GM12878 (cell line): Measurements from ENCODE around the gene RBKS. TPM values are rescaled to one million over a fixed set of nuclear protein-coding genes. Genes with fewer than 3 reads are reported as not detected.

Experiments
- ATAC-seq: fragments of 200-7000 bp; cut with Tn5 transposase; 3 replicates; pipeline ENCODE4 v1.9.1; 2020; ENCODE audit warnings: mild to moderate bottlenecking, moderate library complexity
- BruUV-seq: library from RNA; stranded (reverse); fragments of 400-500 nt; replicated peaks from 2 replicates; lab custom pipeline; 2021; lab: Mats Ljungman, UMichigan
- CTCF ChIA-PET: fragments of 300-600 bp; sonication (Branson Sonifier 250); formaldehyde crosslinking; extraction: SDS; loops from one replicate; lab custom pipeline; 2021; ENCODE audit warnings: inconsistent platforms; lab: Yijun Ruan, JAX
- POLR2A ChIA-PET: fragments of 350-600 bp; formaldehyde crosslinking; extraction: SDS; loops from one replicate; lab custom pipeline; 2021; ENCODE audit warnings: inconsistent platforms; lab: Charles Lee
- RAD21 ChIA-PET: fragments of 300-600 bp; sonication (Branson Sonifier 250); formaldehyde crosslinking; loops from one replicate; lab custom pipeline; 2023; ENCODE audit warnings: antibody characterized with exemption; ENCODE audit not compliant: unreplicated experiment; lab: Charles Lee
- SMC1A ChIA-PET: fragments of 300-600 bp; sonication (Branson Sonifier 250); formaldehyde crosslinking; loops from one replicate; lab custom pipeline; 2023; ENCODE audit not compliant: unreplicated experiment, uncharacterized antibody; lab: Charles Lee
- DNase-seq: peaks from one replicate; pipeline ENCODE4 v3.0.0-alpha.2; 2011; ENCODE audit warnings: low read depth, low spot score
- FAIRE-seq: peaks from 3 replicates; lab custom pipeline; 2011; peaks lifted over from hg19 to GRCh38; lab: Jason Lieb, UNC
- H2AFZ ChIP-seq: 2 replicates; pipeline ENCODE4 v1.6.0; 2011; ENCODE audit warnings: low read depth, low read length, control low read depth; ENCODE audit not compliant: control insufficient read depth
- H3K27ac ChIP-seq: 2 replicates; pipeline ENCODE4 v1.5.1; 2011; ENCODE audit warnings: control low read depth; ENCODE audit not compliant: control insufficient read depth, insufficient read depth
- H3K27me3 ChIP-seq, 2 experiments: replicated peaks in 1 of 2; 2 replicates each; pipeline versions ENCODE4 v1.6.0 to v1.6.1; 2011; ENCODE audit warnings: low read length in 1 of 2; ENCODE audit not compliant: control insufficient read depth in 2 of 2, insufficient read depth in 2 of 2
- H3K36me3 ChIP-seq, 2 experiments: 2 replicates each; pipeline ENCODE4 v1.5.1; 2011; ENCODE audit warnings: low read length in 1 of 2; ENCODE audit not compliant: control insufficient read depth in 2 of 2, insufficient read depth in 2 of 2
- H3K4me1 ChIP-seq: 2 replicates; pipeline ENCODE4 v1.6.1; 2011; ENCODE audit warnings: mild to moderate bottlenecking, low read length, moderate library complexity, mixed read lengths; ENCODE audit not compliant: control insufficient read depth, insufficient read depth
- H3K4me2 ChIP-seq: 2 replicates; pipeline ENCODE4 v1.6.0; 2011; ENCODE audit warnings: control low read depth; ENCODE audit not compliant: control insufficient read depth, insufficient read depth
- H3K4me3 ChIP-seq: fragments of 200-600 bp; sonication (generic); 2 replicates; pipeline ENCODE4 v1.5.1; 2016
- H3K79me2 ChIP-seq: 2 replicates; pipeline ENCODE4 v1.6.0; 2011; ENCODE audit warnings: low read length; ENCODE audit not compliant: control insufficient read depth, insufficient read depth
- H3K9ac ChIP-seq: 2 replicates; pipeline ENCODE4 v1.8.0; 2011; ENCODE audit warnings: low read length, control low read depth, mixed read lengths; ENCODE audit not compliant: control insufficient read depth, insufficient read depth
- H3K9me3 ChIP-seq: replicated peaks from 3 replicates; pipeline ENCODE4 v1.5.1; 2011; ENCODE audit warnings: mild to moderate bottlenecking, low read length; ENCODE audit not compliant: control insufficient read depth, insufficient read depth
- H4K20me1 ChIP-seq: 2 replicates; pipeline ENCODE4 v1.6.0; 2011; ENCODE audit not compliant: control insufficient read depth, insufficient read depth
- CHD4 ChIP-seq: fragments of 200-600 bp; sonication (generic); IDR thresholded peaks from 2 replicates; pipeline ENCODE4 v1.6.1; 2016; ENCODE audit warnings: mild to moderate bottlenecking
- GABPA ChIP-seq: IDR thresholded peaks from 2 replicates; pipeline ENCODE4 v1.6.1; 2014; ENCODE audit warnings: antibody characterized with exemption, low read depth, mild to moderate bottlenecking, inconsistent platforms
- MTA3 ChIP-seq: IDR thresholded peaks from 2 replicates; pipeline ENCODE4 v1.6.1; 2012; ENCODE audit warnings: low read length, inconsistent platforms, borderline replicate concordance
- MXI1 ChIP-seq: fragments of 150-350 bp; IDR thresholded peaks from 2 replicates; pipeline ENCODE4 v1.6.1; 2011; ENCODE audit warnings: low read depth, mild to moderate bottlenecking, inconsistent platforms, low read length, improper control_type of control experiment
- POLR2AphosphoS5 ChIP-seq: IDR thresholded peaks from 2 replicates; pipeline ENCODE4 v1.6.1; 2011; ENCODE audit warnings: mild to moderate bottlenecking, low read length, inconsistent platforms
- RAD21 ChIP-seq: IDR thresholded peaks from 2 replicates; pipeline ENCODE4 v1.6.1; 2011; ENCODE audit warnings: mild to moderate bottlenecking, low read depth, low read length, moderate library complexity; ENCODE audit not compliant: insufficient read depth
- SREBF2 ChIP-seq: IDR thresholded peaks from 2 replicates; pipeline ENCODE4 v1.6.1; 2012; ENCODE audit warnings: mild to moderate bottlenecking, low read length
- ZNF207 ChIP-seq: fragments of 450-650 bp; IDR thresholded peaks from 2 replicates; pipeline ENCODE4 v1.6.1; 2014; ENCODE audit warnings: antibody characterized with exemption, mild to moderate bottlenecking, borderline replicate concordance
- ZNF274 ChIP-seq: IDR thresholded peaks from one replicate; pipeline ENCODE4 v1.8.0; 2011; ENCODE audit not compliant: insufficient read length, insufficient read depth
- ZNF687 ChIP-seq: fragments of 450-650 bp; IDR thresholded peaks from 2 replicates; pipeline ENCODE4 v1.6.1; 2017; ENCODE audit warnings: mild to moderate bottlenecking, moderate library complexity
- WGBS: methylation state at CpG from one replicate; pipeline ENCODE4 v1.1.6; 2016; ENCODE audit warnings: low lambda C conversion rate; ENCODE audit not compliant: insufficient replicate concordance, insufficient coverage; ENCODE audit errors: missing lambda C conversion rate; 5-methylcytosine and 5-hydroxymethylcytosine counted together
- in situ Hi-C: fragments of 300-500 bp; cut with MboI; formaldehyde crosslinking; loops from 9 replicates; pipeline ENCODE4 v1.14.3; 2018; ENCODE audit warnings: mixed read lengths
- intact Hi-C: fragments of 100-400 bp; cut with micrococcal nuclease; formaldehyde crosslinking; loops from one replicate; pipeline ENCODE4 v1.14.2; 2022; ENCODE audit not compliant: unreplicated experiment
- polyA plus RNA-seq, 11 experiments: library from polyadenylated mRNA; depleted of rRNA in 4 of 11; unstranded in 6 of 11; stranded (reverse) in 5 of 11; fragments of >200 nt; fragmentation: Nextera tagmentation in 4 of 11; fragmentation: Illumina TruSeq in 1 of 11; extraction: Ambion mirVana in 4 of 11; extraction: Trizol in 1 of 11; gene quantifications; 1 replicate in 1 of 11; 2 replicates in 10 of 11; pipeline versions ENCODE4 v1.2.1 to v1.2.3, GENCODE V29; 2011 to 2016; ENCODE audit warnings: inconsistent platforms in 2 of 11, missing spikeins in 2 of 11, low read depth in 1 of 11
- total RNA-seq, 4 experiments: library from RNA; depleted of rRNA in 3 of 4; stranded (reverse); fragments of >200 nt in 3 of 4; fragmentation: Illumina TruSeq in 1 of 4; extraction: Trizol in 1 of 4; gene quantifications; 2 replicates each; pipeline versions ENCODE4 v1.2.1 to v1.2.3, GENCODE V29; 2013 to 2021
- TF ChIP-seq, protein P1 (sequence below): IDR thresholded peaks from 2 replicates; pipeline ENCODE4 v1.6.1; 2011; ENCODE audit warnings: low read depth, mild to moderate bottlenecking, low read length, moderate library complexity, borderline replicate concordance; ENCODE audit errors: extremely low read depth
- TF ChIP-seq, protein P2 (sequence below): IDR thresholded peaks from 2 replicates; pipeline ENCODE4 v1.6.1; 2012; ENCODE audit warnings: improper control_type of control experiment, low read depth, low read length; ENCODE audit not compliant: insufficient replicate concordance

The RBKS gene
- total and polyA plus RNA-seq, 10 of the 15 experiments (the other 5 are each of a cell fraction or from before 2014, with no cell fraction given) = 0.39 to 1.8 (median 1.0) TPM

- CTCF ChIA-PET = interaction anchor here (0.8 to 1.5 kb wide), 3 partner anchors 10 to 614 kb away, joined by 3 read pairs; no protein-coding TSS in a partner anchor
- ATAC-seq = no peak
- no TSS peak for BruUV-seq
Measured at GRCh38 chr2:27806311-27807059, 83.7 kb downstream of the RBKS start.

More at GRCh38 chr2:27806311-27807059, 83.7 kb downstream of the RBKS start:
- in situ Hi-C loops (no loop called here), intact Hi-C loops (no loop called here)
- POLR2A ChIA-PET = interaction anchor here (0.6 kb wide), 1 partner anchor 55 kb away, joined by 3 read pairs; no protein-coding TSS in a partner anchor
- no peak overlapping the region for H3K27ac ChIP-seq
- SMC1A ChIA-PET = interaction anchor here (0.6 kb wide), 1 partner anchor 263 kb away, joined by 3 read pairs; no protein-coding TSS in a partner anchor
- no peak for TF ChIP-seq POLR2AphosphoS5
- TF ChIP-seq RAD21 = no peak
- TF ChIP-seq CHD4 = no peak
- TF ChIP-seq MTA3 = no peak
- TF ChIP-seq, protein P1, sequence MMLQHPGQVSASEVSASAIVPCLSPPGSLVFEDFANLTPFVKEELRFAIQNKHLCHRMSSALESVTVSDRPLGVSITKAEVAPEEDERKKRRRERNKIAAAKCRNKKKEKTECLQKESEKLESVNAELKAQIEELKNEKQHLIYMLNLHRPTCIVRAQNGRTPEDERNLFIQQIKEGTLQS = no peak
- no peak for TF ChIP-seq ZNF207
- TF ChIP-seq ZNF274 = no peak
- no peak for TF ChIP-seq SREBF2
- TF ChIP-seq MXI1 = no peak
- TF ChIP-seq, protein P2, sequence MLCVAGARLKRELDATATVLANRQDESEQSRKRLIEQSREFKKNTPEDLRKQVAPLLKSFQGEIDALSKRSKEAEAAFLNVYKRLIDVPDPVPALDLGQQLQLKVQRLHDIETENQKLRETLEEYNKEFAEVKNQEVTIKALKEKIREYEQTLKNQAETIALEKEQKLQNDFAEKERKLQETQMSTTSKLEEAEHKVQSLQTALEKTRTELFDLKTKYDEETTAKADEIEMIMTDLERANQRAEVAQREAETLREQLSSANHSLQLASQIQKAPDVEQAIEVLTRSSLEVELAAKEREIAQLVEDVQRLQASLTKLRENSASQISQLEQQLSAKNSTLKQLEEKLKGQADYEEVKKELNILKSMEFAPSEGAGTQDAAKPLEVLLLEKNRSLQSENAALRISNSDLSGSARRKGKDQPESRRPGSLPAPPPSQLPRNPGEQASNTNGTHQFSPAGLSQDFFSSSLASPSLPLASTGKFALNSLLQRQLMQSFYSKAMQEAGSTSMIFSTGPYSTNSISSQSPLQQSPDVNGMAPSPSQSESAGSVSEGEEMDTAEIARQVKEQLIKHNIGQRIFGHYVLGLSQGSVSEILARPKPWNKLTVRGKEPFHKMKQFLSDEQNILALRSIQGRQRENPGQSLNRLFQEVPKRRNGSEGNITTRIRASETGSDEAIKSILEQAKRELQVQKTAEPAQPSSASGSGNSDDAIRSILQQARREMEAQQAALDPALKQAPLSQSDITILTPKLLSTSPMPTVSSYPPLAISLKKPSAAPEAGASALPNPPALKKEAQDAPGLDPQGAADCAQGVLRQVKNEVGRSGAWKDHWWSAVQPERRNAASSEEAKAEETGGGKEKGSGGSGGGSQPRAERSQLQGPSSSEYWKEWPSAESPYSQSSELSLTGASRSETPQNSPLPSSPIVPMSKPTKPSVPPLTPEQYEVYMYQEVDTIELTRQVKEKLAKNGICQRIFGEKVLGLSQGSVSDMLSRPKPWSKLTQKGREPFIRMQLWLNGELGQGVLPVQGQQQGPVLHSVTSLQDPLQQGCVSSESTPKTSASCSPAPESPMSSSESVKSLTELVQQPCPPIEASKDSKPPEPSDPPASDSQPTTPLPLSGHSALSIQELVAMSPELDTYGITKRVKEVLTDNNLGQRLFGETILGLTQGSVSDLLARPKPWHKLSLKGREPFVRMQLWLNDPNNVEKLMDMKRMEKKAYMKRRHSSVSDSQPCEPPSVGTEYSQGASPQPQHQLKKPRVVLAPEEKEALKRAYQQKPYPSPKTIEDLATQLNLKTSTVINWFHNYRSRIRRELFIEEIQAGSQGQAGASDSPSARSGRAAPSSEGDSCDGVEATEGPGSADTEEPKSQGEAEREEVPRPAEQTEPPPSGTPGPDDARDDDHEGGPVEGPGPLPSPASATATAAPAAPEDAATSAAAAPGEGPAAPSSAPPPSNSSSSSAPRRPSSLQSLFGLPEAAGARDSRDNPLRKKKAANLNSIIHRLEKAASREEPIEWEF = no peak
- TF ChIP-seq GABPA = no peak
- TF ChIP-seq ZNF687 = no peak
- H2AFZ ChIP-seq = no peak overlapping the region
- no peaks in the 10 kb centered on the region for H3K4me1 ChIP-seq
- no peak overlapping the region for H3K4me2 ChIP-seq
- WGBS = 61% methylated on average over 5 of the region's 5 CpGs
- H3K9ac ChIP-seq = no peak overlapping the region
- FAIRE-seq (no peak), DNase-seq (no peak)
- H4K20me1 ChIP-seq = no peaks in the 10 kb centered on the region
- H3K79me2 ChIP-seq = no peaks in the 10 kb centered on the region
- RAD21 ChIA-PET = no interaction called here
- H3K4me3 ChIP-seq = no peak overlapping the region
- H3K9me3 ChIP-seq = no peaks in the 10 kb centered on the region
- H3K36me3 ChIP-seq = no peaks in the 10 kb centered on the region
- H3K27me3 ChIP-seq = no peaks in the 10 kb centered on the region
